ENCODE measurements around the gene C4orf51. TPM values are rescaled to one million over a fixed set of nuclear protein-coding genes. Genes with fewer than 3 reads are reported as not detected.

Gene C4orf51
- total RNA-seq, 1 donor from 2014 or later: not detected

DNA sequence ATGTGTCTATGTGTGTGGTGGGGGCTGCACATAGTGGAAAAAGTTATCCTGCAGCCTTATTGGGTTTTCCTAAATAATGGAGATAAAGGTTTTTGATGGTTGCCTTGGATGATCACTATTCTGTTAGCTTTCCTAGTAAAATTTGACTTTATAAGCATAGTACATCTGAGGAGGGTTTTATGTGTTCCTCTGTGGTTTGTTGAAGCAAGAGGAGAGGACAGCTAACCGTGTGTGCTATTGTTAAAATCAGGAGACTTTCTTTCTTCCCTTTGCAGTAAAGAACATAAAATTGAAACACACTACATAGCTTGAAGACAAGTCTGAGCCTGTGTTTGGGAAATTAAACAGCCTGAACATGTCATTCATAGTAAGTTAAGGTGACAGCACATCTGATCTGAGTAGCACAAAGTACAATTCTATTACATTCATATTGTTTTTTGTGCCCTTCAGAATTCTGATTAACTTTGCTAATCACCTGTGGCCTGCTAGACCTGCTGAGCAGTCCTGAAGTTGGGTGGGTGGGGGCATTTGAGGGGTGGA is 36.8 kb downstream of the C4orf51 start:
- DNase-seq (ENCODE audit: extremely low spot score, unreplicated experiment): no peak
- no peak overlapping the region for H3K27ac Mint-ChIP-seq (ENCODE audit: unreplicated experiment)
- no peaks in the 10 kb centered on the region for H3K36me3 Mint-ChIP-seq (ENCODE audit: unreplicated experiment)
- TF ChIP-seq, protein P1, sequence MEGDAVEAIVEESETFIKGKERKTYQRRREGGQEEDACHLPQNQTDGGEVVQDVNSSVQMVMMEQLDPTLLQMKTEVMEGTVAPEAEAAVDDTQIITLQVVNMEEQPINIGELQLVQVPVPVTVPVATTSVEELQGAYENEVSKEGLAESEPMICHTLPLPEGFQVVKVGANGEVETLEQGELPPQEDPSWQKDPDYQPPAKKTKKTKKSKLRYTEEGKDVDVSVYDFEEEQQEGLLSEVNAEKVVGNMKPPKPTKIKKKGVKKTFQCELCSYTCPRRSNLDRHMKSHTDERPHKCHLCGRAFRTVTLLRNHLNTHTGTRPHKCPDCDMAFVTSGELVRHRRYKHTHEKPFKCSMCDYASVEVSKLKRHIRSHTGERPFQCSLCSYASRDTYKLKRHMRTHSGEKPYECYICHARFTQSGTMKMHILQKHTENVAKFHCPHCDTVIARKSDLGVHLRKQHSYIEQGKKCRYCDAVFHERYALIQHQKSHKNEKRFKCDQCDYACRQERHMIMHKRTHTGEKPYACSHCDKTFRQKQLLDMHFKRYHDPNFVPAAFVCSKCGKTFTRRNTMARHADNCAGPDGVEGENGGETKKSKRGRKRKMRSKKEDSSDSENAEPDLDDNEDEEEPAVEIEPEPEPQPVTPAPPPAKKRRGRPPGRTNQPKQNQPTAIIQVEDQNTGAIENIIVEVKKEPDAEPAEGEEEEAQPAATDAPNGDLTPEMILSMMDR (IDR thresholded peaks at IDR 0.05): no peak
- H3K4me1 Mint-ChIP-seq (ENCODE audit: unreplicated experiment): no peaks in the 10 kb centered on the region
- H3K4me3 Mint-ChIP-seq (ENCODE audit: unreplicated experiment): no peak overlapping the region
- H3K9me3 Mint-ChIP-seq (ENCODE audit: unreplicated experiment): peaks cover 13% of the 10 kb centered on the region
- no peaks in the 10 kb centered on the region for H3K27me3 Mint-ChIP-seq (ENCODE audit: unreplicated experiment)

DNA sequence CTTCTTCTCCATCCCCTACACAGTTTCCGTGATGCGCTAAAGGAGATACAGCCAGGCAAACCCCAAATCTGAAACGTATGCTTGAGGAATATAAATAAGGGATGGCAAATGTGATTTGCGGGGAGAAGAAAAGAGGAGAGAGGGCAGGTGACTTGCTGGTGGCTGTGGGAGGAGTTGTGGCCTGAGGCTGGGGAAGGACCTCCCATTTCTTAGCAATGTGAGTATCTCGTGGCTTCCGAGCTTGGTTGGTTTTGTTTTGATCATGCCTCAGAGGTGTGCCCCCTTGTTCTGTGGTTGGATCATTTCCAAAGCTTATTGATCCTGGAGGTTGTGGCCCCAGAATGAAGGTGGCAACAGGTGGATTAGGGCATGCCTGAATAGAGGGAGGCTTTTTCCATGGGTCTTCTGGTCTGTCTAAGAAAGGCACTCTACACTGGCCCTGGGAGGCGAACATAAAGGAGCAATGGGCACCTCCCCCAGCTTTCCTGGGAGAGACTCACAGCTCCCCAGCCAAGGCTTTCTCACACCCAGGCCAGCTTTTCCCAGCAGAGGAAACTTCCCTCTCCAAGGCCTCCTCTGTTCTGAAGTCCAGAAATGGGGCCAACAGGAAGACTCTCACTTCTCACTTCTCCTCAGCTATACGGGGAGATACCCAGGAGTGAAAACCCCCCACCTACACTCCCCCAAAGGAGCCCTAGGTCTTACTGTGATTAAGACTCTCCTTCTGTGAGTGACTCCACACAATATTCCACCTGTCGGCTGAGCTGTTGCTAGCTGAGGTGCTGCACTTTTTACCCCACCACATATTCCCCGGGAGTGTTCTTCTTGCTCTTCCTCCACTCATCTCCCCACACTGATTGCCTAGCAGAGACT is 40.0 kb downstream of the C4orf51 start:
- TF ChIP-seq, protein P1 (IDR thresholded peaks at IDR 0.05): no peak

DNA sequence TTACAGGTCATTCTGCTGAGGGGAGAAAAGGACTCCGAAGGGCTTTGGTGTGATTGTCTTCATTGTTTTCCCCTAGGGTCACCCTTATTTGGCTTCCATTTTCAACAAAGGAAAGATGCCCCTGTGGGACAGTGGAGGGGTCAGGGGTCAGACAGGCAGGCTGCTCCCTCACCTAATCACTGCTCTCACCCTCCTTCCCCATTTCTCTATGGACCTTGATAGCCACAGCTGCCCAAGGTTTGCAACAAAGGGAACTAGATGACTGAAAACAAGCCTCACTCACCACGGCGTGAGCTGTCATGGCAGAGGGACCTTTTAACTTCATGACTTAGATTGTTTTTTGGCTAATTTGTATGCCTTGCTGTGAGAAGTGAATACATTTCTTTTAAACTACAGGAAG is 40.7 kb downstream of the C4orf51 start:
- Mint-ChIP-seq H3K9me3 (ENCODE audit: unreplicated experiment) (no peaks in the 10 kb centered on the region), H3K4me3 (ENCODE audit: unreplicated experiment) (no peak overlapping the region), H3K27ac (ENCODE audit: unreplicated experiment) (no peak overlapping the region), H3K27me3 (ENCODE audit: unreplicated experiment) (no peaks in the 10 kb centered on the region), H3K4me1 (ENCODE audit: unreplicated experiment) (no peaks in the 10 kb centered on the region), H3K36me3 (ENCODE audit: unreplicated experiment) (no peaks in the 10 kb centered on the region)
- DNase-seq (ENCODE audit: extremely low spot score, unreplicated experiment): no peak
- TF ChIP-seq, protein P1 (IDR thresholded peaks at IDR 0.05): no peak

More for the DNA sequence above, 40.0 kb downstream of the C4orf51 start:
- no peaks in the 10 kb centered on the region for H3K36me3 Mint-ChIP-seq (ENCODE audit: unreplicated experiment)
- no peaks in the 10 kb centered on the region for H3K27me3 Mint-ChIP-seq (ENCODE audit: unreplicated experiment)
- H3K4me1 Mint-ChIP-seq (ENCODE audit: unreplicated experiment): no peaks in the 10 kb centered on the region
- no peak for DNase-seq (ENCODE audit: extremely low spot score, unreplicated experiment)
- no peak overlapping the region for H3K4me3 Mint-ChIP-seq (ENCODE audit: unreplicated experiment)
- H3K27ac Mint-ChIP-seq (ENCODE audit: unreplicated experiment): no peak overlapping the region
- no peaks in the 10 kb centered on the region for H3K9me3 Mint-ChIP-seq (ENCODE audit: unreplicated experiment)

- Mint-ChIP-seq H3K27ac (ENCODE audit: unreplicated experiment) (no peak overlapping the region), H3K4me1 (ENCODE audit: unreplicated experiment) (no peaks in the 10 kb centered on the region), H3K4me3 (ENCODE audit: unreplicated experiment) (no peak overlapping the region), H3K36me3 (ENCODE audit: unreplicated experiment) (no peaks in the 10 kb centered on the region), H3K27me3 (ENCODE audit: unreplicated experiment) (no peaks in the 10 kb centered on the region), H3K9me3 (ENCODE audit: unreplicated experiment) (no peaks in the 10 kb centered on the region)
- DNase-seq (ENCODE audit: extremely low spot score, unreplicated experiment): no peak
- TF ChIP-seq, protein P1 (IDR thresholded peaks at IDR 0.05): no peak
Measured at GRCh38 chr4:145722561-145722960, 42.6 kb downstream of the C4orf51 start.

DNA sequence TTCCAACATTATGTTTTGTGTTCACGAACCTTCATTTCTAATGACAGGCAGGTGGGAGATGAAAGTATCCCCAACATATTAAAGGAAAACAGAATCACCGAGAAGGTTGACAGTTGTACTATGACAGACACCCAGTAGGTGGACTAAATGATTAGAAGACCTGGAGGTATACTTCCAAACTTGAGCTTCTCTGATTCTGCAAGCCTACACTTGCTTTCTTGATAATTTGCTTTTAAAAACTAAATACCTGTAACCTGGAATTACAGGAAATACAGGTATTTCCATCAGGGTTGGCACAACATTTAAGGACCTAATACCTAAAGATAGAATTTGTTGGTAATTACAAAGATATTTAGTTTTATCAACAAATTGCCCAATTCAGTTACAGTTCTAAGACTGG is 43.4 kb downstream of the C4orf51 start:
- H3K27ac Mint-ChIP-seq (ENCODE audit: unreplicated experiment): no peak overlapping the region
- TF ChIP-seq, protein P1 (IDR thresholded peaks at IDR 0.05): no peak
- no peaks in the 10 kb centered on the region for H3K27me3 Mint-ChIP-seq (ENCODE audit: unreplicated experiment)
- H3K4me1 Mint-ChIP-seq (ENCODE audit: unreplicated experiment): no peaks in the 10 kb centered on the region
- H3K4me3 Mint-ChIP-seq (ENCODE audit: unreplicated experiment): no peak overlapping the region
- no peaks in the 10 kb centered on the region for H3K9me3 Mint-ChIP-seq (ENCODE audit: unreplicated experiment)
- no peaks in the 10 kb centered on the region for H3K36me3 Mint-ChIP-seq (ENCODE audit: unreplicated experiment)
- no peak for DNase-seq (ENCODE audit: extremely low spot score, unreplicated experiment)

Measured in osteocyte (in vitro differentiated cells).